NCI-H82 treated with DMSO at 0.1 percent for 48 hours (cell line): ENCODE results near the gene CLEC18C.
"Not testable (repeated sequence)": the region's sequence is repeated elsewhere in the genome, so short reads cannot be mapped to it uniquely, and the experiment has no call there.

Experiments
- DNase-seq: peaks from one replicate; lab custom pipeline; 2025; ENCODE audit not compliant: unreplicated experiment; lab: John Stamatoyannopoulos, UW

Gene CLEC18C

GRCh38 chr16:70173212-70173837, at the start of gene CLEC18C:
CLEC18C (plus strand) TSS chr16:70173787; CDS start chr16:70174279, 492 bp downstream.
- DNase-seq = not testable (repeated sequence)

DNA sequence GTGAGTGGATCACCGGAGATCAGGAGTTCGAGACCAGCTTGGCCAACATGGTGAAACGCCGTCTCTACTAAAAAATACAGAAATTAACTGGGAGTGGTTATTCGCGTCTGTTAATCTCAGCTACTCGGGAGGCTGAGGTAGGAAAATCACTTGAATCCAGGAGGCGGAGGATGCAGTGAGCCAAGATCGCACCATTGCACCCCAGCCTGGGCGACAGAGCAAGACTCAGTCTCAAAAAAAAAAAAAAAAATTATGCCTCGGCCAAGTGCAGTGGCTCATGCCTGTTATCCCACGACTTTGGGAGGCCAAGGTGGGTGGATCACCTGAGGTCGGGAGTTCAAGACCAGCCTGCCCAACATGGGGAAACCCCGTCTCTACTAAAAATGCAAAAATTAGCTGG, 49.8 kb upstream of the CLEC18C start:
- not testable (repeated sequence) for DNase-seq

GRCh38 chr16:70126226-70126625, 47.4 kb upstream of the CLEC18C start:
- not testable (repeated sequence) for DNase-seq

- not testable (repeated sequence) for DNase-seq
Measured at GRCh38 chr16:70127706-70128105, 45.9 kb upstream of the CLEC18C start.

GRCh38 chr16:70128844-70129243, 44.7 kb upstream of the CLEC18C start:
- DNase-seq = not testable (repeated sequence)

DNA sequence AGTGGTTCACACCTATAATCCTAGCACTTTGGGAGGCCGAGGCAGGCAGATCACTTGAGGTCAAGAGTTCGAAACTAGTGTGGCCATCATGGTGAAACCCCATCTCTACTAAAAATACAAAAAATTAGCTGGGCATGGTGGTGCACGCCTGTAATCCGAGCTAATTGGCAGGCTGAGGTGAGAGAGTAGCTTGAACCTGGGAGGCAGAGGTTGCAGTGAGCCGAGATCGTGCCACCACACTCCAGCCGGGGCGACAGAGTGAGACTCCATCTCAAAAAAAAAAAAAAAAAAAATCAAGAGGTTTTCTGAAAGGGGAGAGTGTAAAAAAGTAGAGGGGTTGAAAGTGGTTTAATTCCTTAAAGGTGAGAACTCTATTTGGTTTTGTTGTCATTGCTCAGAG, 37.8 kb upstream of the CLEC18C start:
- not testable (repeated sequence) for DNase-seq

DNA sequence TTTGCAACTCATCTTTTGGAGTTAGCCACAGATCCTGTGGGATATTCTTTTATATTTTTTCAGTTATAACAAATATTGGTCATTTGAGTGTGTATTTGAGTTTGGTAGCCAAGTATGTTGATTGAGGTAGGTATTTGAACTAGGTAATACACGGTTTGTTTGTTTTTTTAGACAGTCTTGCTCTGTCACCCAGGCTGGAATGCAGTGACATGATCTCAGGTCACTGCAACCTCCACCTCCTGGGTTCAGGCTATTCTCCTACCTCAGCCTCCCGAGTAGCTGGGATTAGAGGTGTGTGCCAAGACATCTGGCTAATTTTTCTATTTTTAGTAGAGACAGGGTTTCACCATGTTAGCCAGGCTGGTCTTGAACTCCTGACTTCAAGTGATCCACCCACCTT, 37.0 kb upstream of the CLEC18C start:
- DNase-seq = not testable (repeated sequence)

GRCh38 chr16:70142739-70143138, 30.8 kb upstream of the CLEC18C start:
- DNase-seq = not testable (repeated sequence)

DNA sequence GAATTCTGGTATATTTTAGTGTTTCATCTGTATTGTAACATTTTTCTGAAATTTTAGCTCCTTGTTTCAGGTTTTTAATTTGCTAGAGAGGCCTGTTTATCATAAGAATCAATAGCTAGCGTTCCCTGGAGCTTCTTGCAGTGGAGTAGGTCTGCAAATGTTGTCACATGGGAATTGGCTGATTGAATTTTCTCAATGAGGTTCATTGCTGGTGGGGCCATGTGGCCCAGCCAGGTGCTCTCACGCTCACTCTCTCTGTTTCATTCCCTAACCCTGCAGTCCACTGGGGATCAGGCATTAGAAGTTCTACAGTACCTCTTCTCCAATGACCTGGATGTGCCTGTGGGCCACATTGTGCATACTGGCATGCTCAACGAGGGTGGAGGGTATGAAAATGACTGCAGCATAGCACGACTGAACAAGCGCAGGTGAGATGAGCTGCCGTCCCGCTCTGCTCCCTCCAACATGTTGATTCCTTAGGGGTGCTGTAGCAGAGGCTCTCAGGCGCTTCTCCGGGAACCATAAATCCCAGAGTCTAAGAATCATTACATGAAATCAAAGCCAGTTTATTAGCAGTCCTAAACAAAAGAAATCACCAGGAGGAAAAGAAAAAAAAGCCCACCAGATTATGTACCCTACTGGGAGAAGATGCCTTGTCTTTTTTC, 30.2 kb upstream of the CLEC18C start:
- not testable (repeated sequence) for DNase-seq

- DNase-seq = not testable (repeated sequence)
Measured at GRCh38 chr16:70147853-70148252, 25.7 kb upstream of the CLEC18C start.

DNA sequence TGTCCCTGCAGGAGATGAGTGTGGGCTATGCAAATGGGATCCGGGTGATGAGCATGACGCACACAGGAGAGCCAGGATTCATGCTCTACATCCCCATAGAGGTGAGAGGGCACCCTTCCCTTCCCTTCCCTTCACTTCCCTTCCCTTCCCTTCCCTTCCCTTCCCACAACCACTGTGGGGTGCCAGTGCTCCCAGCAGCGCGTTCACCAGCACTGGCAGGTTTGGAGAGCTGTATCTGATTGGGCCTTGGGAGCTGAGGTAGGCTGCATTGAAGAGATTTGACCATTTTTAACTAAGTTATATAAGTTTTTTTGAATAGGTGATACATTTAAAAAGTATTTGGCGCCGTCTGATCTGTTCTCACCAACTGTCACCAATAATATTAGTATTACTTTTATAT, 25.1 kb upstream of the CLEC18C start:
- not testable (repeated sequence) for DNase-seq

GRCh38 chr16:70149296-70149695, 24.3 kb upstream of the CLEC18C start:
- DNase-seq = not testable (repeated sequence)

GRCh38 chr16:70151391-70151790, 22.2 kb upstream of the CLEC18C start:
- no peak for DNase-seq

- no peak for DNase-seq
Measured at GRCh38 chr16:70151941-70152509, 21.6 kb upstream of the CLEC18C start.

GRCh38 chr16:70152578-70153302, 20.8 kb upstream of the CLEC18C start:
- DNase-seq = no peak

DNA sequence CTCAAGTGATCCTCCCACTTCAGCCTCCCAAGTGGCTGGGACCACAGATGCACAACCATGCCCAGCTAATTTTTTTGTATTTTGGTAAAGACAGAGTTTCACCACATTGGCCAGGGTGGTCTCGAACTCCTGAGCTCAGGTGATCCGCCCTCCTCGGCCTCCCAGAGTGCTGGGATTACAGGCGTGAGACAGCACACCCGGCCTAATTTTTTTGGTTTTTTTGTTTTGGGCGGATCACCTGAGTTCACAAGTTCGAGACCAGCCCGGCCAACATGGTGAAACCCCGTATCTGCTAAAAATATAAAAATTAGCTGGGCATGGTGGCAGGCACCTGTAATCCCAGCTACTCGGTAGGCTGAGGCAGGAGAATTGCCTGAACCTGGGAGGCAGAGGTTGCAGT, 18.9 kb upstream of the CLEC18C start:
- DNase-seq = not testable (repeated sequence)

- DNase-seq = no peak
Measured at GRCh38 chr16:70156207-70156978, 17.2 kb upstream of the CLEC18C start.

GRCh38 chr16:70157105-70157476, 16.5 kb upstream of the CLEC18C start:
- no peak for DNase-seq

- DNase-seq = no peak
Measured at GRCh38 chr16:70157477-70158260, 15.9 kb upstream of the CLEC18C start.
